ENCODE measurements around the gene CROCC. TPM values are rescaled to one million over a fixed set of nuclear protein-coding genes. Genes with fewer than 3 reads are reported as not detected.

Gene CROCC
- total RNA-seq, 1 experiment from 2014 or later = 30.2 TPM

- DNase-seq (ENCODE audit: low spot score) = no peak
- Histone ChIP-seq H3K36me3 (ENCODE audit: insufficient read depth, low read length, poor library complexity, severe bottlenecking) (no peaks in the 10 kb centered on the region), H3K27me3 (replicated peaks; ENCODE audit: insufficient read depth, low read depth, low read length, poor library complexity) (no peaks in the 10 kb centered on the region), H3K4me3 (ENCODE audit: low read depth, low read length, poor library complexity, severe bottlenecking) (no peak overlapping the region), H3K4me1 (ENCODE audit: insufficient read depth, low read length, poor library complexity, severe bottlenecking) (no peaks in the 10 kb centered on the region), H3K9me3 (ENCODE audit: low read depth, low read length, poor library complexity, severe bottlenecking) (no peaks in the 10 kb centered on the region), H3K27ac (ENCODE audit: low read depth, low read length, poor library complexity, severe bottlenecking) (no peak overlapping the region)
- TF ChIP-seq EZH2 (IDR thresholded peaks at IDR 0.05; ENCODE audit: borderline replicate concordance, low read depth, low read length, poor library complexity, severe bottlenecking) (no peak), CTCF (conservative IDR thresholded peaks at IDR 0.05; ENCODE audit: low read depth, low read length) (no peak)
- intact Hi-C loops (cut with micrococcal nuclease; ENCODE audit: unreplicated experiment) = no loop called here
- ChIA-PET CTCF (no interaction called here), POLR2A (ENCODE audit: low non-redundant PET) (no interaction called here)
- no TSS peak for BruUV-seq (replicated peaks)
Measured at GRCh38 chr1:16989676-16990391, 68.1 kb downstream of the CROCC start.

- Histone ChIP-seq H3K4me3 (ENCODE audit: low read depth, low read length, poor library complexity, severe bottlenecking) (no peak overlapping the region), H3K4me1 (ENCODE audit: insufficient read depth, low read length, poor library complexity, severe bottlenecking) (no peaks in the 10 kb centered on the region), H3K27ac (ENCODE audit: low read depth, low read length, poor library complexity, severe bottlenecking) (no peak overlapping the region), H3K36me3 (ENCODE audit: insufficient read depth, low read length, poor library complexity, severe bottlenecking) (no peaks in the 10 kb centered on the region), H3K9me3 (ENCODE audit: low read depth, low read length, poor library complexity, severe bottlenecking) (no peaks in the 10 kb centered on the region), H3K27me3 (replicated peaks; ENCODE audit: insufficient read depth, low read depth, low read length, poor library complexity) (no peaks in the 10 kb centered on the region)
- TF ChIP-seq CTCF (conservative IDR thresholded peaks at IDR 0.05; ENCODE audit: low read depth, low read length) (no peak), EZH2 (IDR thresholded peaks at IDR 0.05; ENCODE audit: borderline replicate concordance, low read depth, low read length, poor library complexity, severe bottlenecking) (no peak)
- intact Hi-C loops (cut with micrococcal nuclease; ENCODE audit: unreplicated experiment) = no loop called here
- DNase-seq (ENCODE audit: low spot score) = no peak
- POLR2A ChIA-PET (ENCODE audit: low non-redundant PET) = no interaction called here
- no TSS peak for BruUV-seq (replicated peaks)
- CTCF ChIA-PET = no interaction called here
Measured at GRCh38 chr1:16991571-16991970, 69.8 kb downstream of the CROCC start.

GRCh38 chr1:16992102-16992501 lies 70.4 kb downstream of the CROCC start:
- ChIA-PET POLR2A (ENCODE audit: low non-redundant PET) (no interaction called here), CTCF (no interaction called here)
- Histone ChIP-seq H3K4me1 (ENCODE audit: insufficient read depth, low read length, poor library complexity, severe bottlenecking) (no peaks in the 10 kb centered on the region), H3K27me3 (replicated peaks; ENCODE audit: insufficient read depth, low read depth, low read length, poor library complexity) (no peaks in the 10 kb centered on the region), H3K9me3 (ENCODE audit: low read depth, low read length, poor library complexity, severe bottlenecking) (no peaks in the 10 kb centered on the region), H3K36me3 (ENCODE audit: insufficient read depth, low read length, poor library complexity, severe bottlenecking) (no peaks in the 10 kb centered on the region), H3K27ac (ENCODE audit: low read depth, low read length, poor library complexity, severe bottlenecking) (no peak overlapping the region), H3K4me3 (ENCODE audit: low read depth, low read length, poor library complexity, severe bottlenecking) (no peak overlapping the region)
- intact Hi-C loops (cut with micrococcal nuclease; ENCODE audit: unreplicated experiment) = no loop called here
- no peak for DNase-seq (ENCODE audit: low spot score)
- TF ChIP-seq EZH2 (IDR thresholded peaks at IDR 0.05; ENCODE audit: borderline replicate concordance, low read depth, low read length, poor library complexity, severe bottlenecking) (no peak), CTCF (conservative IDR thresholded peaks at IDR 0.05; ENCODE audit: low read depth, low read length) (no peak)
- no TSS peak for BruUV-seq (replicated peaks)
